ENCODE results near the gene FARP1.

FARP1 gene

GRCh38 chr13:98493042-98493712 lies 350.3 kb downstream of the FARP1 start:
- no peak for DNase-seq

DNA sequence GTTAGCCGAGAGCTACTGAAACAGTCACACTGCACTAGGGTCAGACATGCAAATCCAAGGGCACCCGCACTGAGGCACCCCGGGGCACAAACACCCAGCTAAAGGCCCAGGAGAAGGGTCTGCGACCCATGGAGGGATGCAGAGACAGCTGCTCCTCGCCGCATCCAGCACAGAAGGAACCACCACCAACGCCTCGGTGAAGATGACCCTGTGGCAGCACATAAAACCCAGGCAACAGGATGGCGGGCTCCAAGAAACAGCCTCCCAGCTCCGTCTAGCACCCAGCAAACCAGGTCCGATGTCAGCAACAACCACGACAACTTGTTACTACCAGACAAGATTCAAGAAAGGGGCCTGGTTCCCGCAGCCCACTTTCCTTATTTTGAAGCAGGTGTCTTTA lies 351.9 kb downstream of the FARP1 start:
- DNase-seq: no peak

- no peak for DNase-seq
Observed at GRCh38 chr13:98495627-98496478, 353.0 kb downstream of the FARP1 start.

- no peak for DNase-seq
Observed at GRCh38 chr13:98496479-98496791, 353.5 kb downstream of the FARP1 start.

GRCh38 chr13:98496966-98497365 lies 354.1 kb downstream of the FARP1 start:
- DNase-seq: no peak

DNA sequence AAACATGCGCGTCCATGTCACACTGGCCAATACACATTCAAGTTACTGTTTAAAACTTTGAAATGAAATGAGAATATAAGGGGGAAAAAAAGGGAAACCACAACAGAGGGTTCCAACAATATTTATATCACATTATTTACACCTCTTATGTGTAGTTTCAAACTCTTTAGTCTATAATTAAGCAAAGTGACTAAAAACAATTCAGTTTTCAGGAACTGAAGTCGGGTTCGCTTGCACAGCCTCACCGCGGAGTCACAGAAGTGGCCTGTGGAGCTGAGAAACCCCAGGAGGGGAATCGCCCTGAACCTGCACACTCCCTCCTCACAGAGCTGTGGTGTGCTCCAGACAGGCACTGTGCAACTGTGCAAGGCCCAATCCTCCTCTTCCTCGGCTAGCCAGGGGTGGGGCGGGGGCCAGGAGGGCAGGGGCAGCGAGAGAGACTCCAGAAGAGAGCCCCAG lies 358.1 kb downstream of the FARP1 start:
- DNase-seq: no peak

DNA sequence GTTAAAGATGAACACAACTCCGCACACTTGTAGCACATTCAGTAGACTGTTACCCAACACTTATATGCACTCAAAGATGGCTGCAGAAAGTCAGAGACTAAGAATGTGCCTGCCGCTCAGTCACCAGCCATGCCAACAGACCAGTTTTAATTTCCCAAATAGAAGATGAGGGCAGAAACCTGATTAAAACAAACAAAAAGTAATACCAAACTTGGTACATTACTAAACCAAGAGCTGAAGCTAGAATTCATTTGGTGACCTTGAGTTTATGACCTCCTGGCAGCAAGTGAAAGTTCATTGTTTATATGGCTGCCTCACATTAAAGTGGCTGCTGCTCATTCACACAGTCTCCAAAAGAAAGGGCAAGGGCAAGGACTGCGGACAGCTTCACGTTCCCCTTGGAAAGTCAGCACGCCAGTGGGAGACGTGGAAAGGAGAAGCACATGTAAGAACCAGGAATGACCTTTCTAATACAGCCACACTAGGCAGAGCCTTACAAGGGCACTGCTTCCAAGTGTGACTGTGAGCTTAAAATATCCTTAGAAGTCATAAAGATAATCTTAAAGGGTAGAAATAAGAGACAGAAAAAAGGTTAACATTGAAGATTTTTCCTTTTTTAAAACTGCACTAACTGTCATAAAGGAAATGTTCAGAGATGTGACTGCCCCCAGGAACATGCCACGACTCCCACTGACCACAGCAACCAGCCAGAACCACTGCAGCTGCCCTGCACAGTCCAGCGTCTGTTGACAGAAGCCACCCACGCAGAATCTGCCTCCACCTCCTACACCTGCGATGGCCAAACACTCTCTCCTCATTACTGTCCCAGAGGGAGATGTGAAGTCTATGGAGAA lies 360.5 kb downstream of the FARP1 start:
- DNase-seq: no peak

DNA sequence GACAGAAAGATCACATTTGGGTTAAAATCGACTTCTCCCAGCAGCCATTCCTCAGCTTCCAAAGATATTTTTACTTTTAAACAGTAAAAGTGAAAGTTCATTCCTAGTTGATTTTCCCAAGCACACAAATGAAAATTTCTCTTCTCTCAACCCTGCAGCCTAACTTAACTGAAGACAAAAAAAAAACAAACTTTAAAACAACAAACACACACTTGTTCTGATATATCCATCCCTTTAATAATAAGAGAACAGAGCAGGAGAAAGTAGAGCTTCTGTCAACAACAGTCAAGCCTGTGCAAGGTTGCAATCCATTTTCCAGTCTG lies 361.1 kb downstream of the FARP1 start:
- no peak for DNase-seq

DNA sequence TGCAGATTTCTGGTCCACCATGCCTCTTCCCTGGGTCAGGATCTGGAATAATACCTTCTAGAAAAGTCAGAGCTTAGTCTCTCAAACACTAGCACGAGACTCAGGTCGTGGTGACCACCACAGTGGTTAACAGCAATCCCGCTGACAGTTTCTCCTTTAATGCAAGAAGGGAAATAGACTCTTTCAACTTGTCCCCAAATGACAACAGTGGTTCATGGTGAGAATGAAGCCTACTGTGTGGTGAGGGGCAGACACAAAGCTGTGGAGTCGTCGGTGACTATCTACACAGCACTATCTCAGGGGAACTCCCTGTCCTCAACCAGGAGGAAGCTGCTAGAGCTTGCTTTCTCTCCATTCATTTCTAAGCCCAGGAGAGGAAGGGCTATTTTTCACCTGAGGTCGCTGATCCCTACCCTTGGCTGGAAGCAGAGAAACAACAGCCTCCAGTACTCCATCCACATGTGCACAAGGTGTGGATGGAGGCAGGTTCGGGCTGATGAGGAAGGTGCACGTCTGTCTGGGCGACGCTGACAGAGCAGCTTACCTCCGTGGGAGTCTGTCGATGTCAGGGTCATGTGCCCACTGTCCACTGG lies 361.6 kb downstream of the FARP1 start:
- DNase-seq: peak; percentile 61

All from activated CD8-positive, alpha-beta memory T cell treated with anti-CD3 and anti-CD28 coated beads for 24 hours (primary cell).